CD4-positive, alpha-beta T cell (primary cell): ENCODE results near the gene SLFN14. TPM values are rescaled to one million over a fixed set of nuclear protein-coding genes. Genes with fewer than 3 reads are reported as not detected.
A peak's percentile ranks its signal among the peaks of the same experiment; 100 is the strongest.

Experiments used
- ATAC-seq: fragments of 200-7000 bp; cut with Tn5 transposase; one replicate; pipeline ENCODE4 v1.10.0; 2022; ENCODE audit warnings: mild to moderate bottlenecking; ENCODE audit not compliant: poor library complexity
- CTCF ChIA-PET: fragments of 350-600 bp; sonication (Branson Sonifier 250); formaldehyde crosslinking; loops from one replicate; lab custom pipeline; 2021; ENCODE audit warnings: antibody characterized with exemption, inconsistent platforms; lab: Charles Lee
- POLR2A ChIA-PET: fragments of 350-600 bp; sonication (Branson Sonifier 250); formaldehyde crosslinking; loops from one replicate; lab custom pipeline; 2021; ENCODE audit warnings: antibody characterized with exemption, inconsistent platforms; lab: Charles Lee
- DNase-seq, 14 experiments: peaks; one replicate each; pipeline ENCODE4 v3.0.0-alpha.2; 2013 to 2020; ENCODE audit warnings: mixed read lengths in 2 of 14
- H3K27ac ChIP-seq, 2 donors: one replicate each; pipeline versions ENCODE4 v1.5.1 to v1.7.0; 2013; ENCODE audit warnings: low read length in 2 of 2, low read depth in 1 of 2, mild to moderate bottlenecking in 1 of 2
- H3K27me3 ChIP-seq, 2 experiments: 1 replicate in 1 of 2; 2 replicates in 1 of 2; pipeline versions ENCODE4 v1.6.1 to v1.7.0; 2013; ENCODE audit warnings: low read length in 2 of 2, control low read depth in 1 of 2, mild to moderate bottlenecking in 1 of 2, moderate library complexity in 1 of 2; ENCODE audit not compliant: insufficient read depth in 2 of 2, control insufficient read depth in 1 of 2
- H3K36me3 ChIP-seq: one replicate; pipeline ENCODE4 v1.6.1; 2013; ENCODE audit warnings: low read length, control low read depth; ENCODE audit not compliant: insufficient read depth
- H3K4me1 ChIP-seq: one replicate; pipeline ENCODE4 v1.6.1; 2013; ENCODE audit warnings: low read length, control low read depth; ENCODE audit not compliant: insufficient read depth
- H3K4me3 ChIP-seq: one replicate; pipeline ENCODE4 v1.5.1; 2013; ENCODE audit warnings: mild to moderate bottlenecking, low read length, moderate library complexity
- H3K9me3 ChIP-seq, 2 experiments: 1 replicate in 1 of 2; 2 replicates in 1 of 2; pipeline versions ENCODE4 v1.6.1 to v1.7.0; 2013; ENCODE audit warnings: low read length in 2 of 2, mild to moderate bottlenecking in 2 of 2, control low read depth in 1 of 2, moderate library complexity in 1 of 2; ENCODE audit not compliant: control insufficient read depth in 1 of 2, insufficient read depth in 1 of 2
- H3K27ac Mint-ChIP-seq: one replicate; pipeline ENCODE4 v1.8.0; 2020; ENCODE audit warnings: mixed read lengths
- H3K27me3 Mint-ChIP-seq: one replicate; pipeline ENCODE4 v1.8.0; 2021; ENCODE audit warnings: mixed read lengths
- H3K36me3 Mint-ChIP-seq: one replicate; pipeline ENCODE4 v1.8.0; 2021; ENCODE audit warnings: low read depth, mixed read lengths
- H3K4me1 Mint-ChIP-seq: one replicate; pipeline ENCODE4 v1.8.0; 2021; ENCODE audit warnings: low read depth, mixed read lengths
- H3K4me3 Mint-ChIP-seq: one replicate; pipeline ENCODE4 v1.8.0; 2020; ENCODE audit warnings: mild to moderate bottlenecking, mixed read lengths
- H3K9me3 Mint-ChIP-seq: one replicate; pipeline ENCODE4 v1.8.0; 2020; ENCODE audit warnings: mixed read lengths
- CTCF ChIP-seq: fragments of 200-600 bp; IDR thresholded peaks from one replicate; pipeline ENCODE4 v1.8.0; 2022; ENCODE audit warnings: antibody characterized with exemption, mild to moderate bottlenecking
- intact Hi-C, 2 experiments: fragments of 100-400 bp; cut with DNase I in 1 of 2; cut with micrococcal nuclease in 1 of 2; formaldehyde crosslinking; loops; one replicate each; pipeline versions ENCODE4 v1.15.1 to v1.9.0; 2023 to 2025; cut with DNase I, micrococcal nuclease
- total RNA-seq, 174 experiments: library from RNA in 2 of 174; stranded (reverse) in 2 of 174; gene quantifications; one replicate each; pipeline ENCODE4 v1.2.3 and lab custom pipeline; 2021 to 2026

SLFN14 gene
- total RNA-seq, 2 experiments from 2014 or later: not detected

- H3K9me3 Mint-ChIP-seq: no peaks in the 10 kb centered on the region
- CTCF ChIA-PET: no interaction called here
Observed at GRCh38 chr17:35515027-35515426, 45.6 kb downstream of the SLFN14 start.

DNA sequence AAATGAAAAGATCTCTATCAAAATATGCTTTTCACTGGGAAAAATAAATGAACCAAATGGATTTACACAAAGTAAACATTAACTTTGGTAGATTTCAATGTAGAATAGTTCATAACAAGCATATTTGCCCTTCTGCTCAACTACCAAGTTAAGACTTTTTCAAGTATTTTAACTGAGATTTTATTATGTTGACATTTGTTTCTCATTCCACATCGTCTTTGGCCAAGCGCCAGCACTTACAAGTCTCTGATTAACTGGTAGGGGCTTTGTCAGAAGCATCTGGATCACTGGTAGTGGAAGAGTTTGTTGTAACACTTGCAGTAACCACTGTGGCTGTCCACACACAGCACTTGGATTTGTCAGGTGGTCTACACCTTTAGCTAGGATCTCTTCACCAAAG lies 46.1 kb downstream of the SLFN14 start:
- CTCF ChIA-PET: no interaction called here
- Histone ChIP-seq H3K4me1 (peaks cover 19% of the 10 kb centered on the region), H3K36me3 (peaks cover 44% of the 10 kb centered on the region), H3K27me3 (no peaks in the 10 kb centered on the region), H3K27ac (no peak overlapping the region), H3K9me3 (no peaks in the 10 kb centered on the region), H3K4me3 (no peak overlapping the region)
- intact Hi-C loops: no loop called here
- ATAC-seq (no peak), DNase-seq (no peak)
- H3K4me3 Mint-ChIP-seq: no peak overlapping the region
- POLR2A ChIA-PET: no interaction called here
- peak overlapping the region; percentile 49 for H3K27ac Mint-ChIP-seq
- no peak for TF ChIP-seq CTCF
- no peaks in the 10 kb centered on the region for H3K27me3 Mint-ChIP-seq
- H3K9me3 Mint-ChIP-seq: no peaks in the 10 kb centered on the region
- peaks cover 59% of the 10 kb centered on the region for H3K4me1 Mint-ChIP-seq
- peaks cover 92% of the 10 kb centered on the region for H3K36me3 Mint-ChIP-seq

More at GRCh38 chr17:35515027-35515426, 45.6 kb downstream of the SLFN14 start:
- no peaks in the 10 kb centered on the region for H3K27me3 ChIP-seq
- peaks cover 24% of the 10 kb centered on the region for H3K4me1 ChIP-seq
- no peak overlapping the region for H3K27ac ChIP-seq
- Mint-ChIP-seq H3K36me3 (peaks cover 92% of the 10 kb centered on the region), H3K4me3 (no peak overlapping the region), H3K27ac (peak overlapping the region; percentile 49), H3K27me3 (no peaks in the 10 kb centered on the region), H3K4me1 (peaks cover 64% of the 10 kb centered on the region)
- no peak for DNase-seq
- TF ChIP-seq CTCF: no peak
- peaks cover 40% of the 10 kb centered on the region for H3K36me3 ChIP-seq
- no peak overlapping the region for H3K4me3 ChIP-seq
- no peaks in the 10 kb centered on the region for H3K9me3 ChIP-seq
- POLR2A ChIA-PET: no interaction called here
- ATAC-seq: no peak
- intact Hi-C loops: no loop called here

Other genes with a start within 250 kb of the SLFN14 start
- gene SLFN11, start 187.2 kb downstream of the SLFN14 start, total RNA-seq: 10 to 100 TPM; 16.5 to 18.5 TPM
- gene SLFN12, start 128.3 kb downstream of the SLFN14 start, total RNA-seq: 1 to 10 TPM; 1.3 to 2.4 TPM
- gene SLFN13, start 112.1 kb downstream of the SLFN14 start, total RNA-seq: 1 to 10 TPM; 9.5 to 9.7 TPM
- gene SLFN12L, start 23.1 kb downstream of the SLFN14 start, total RNA-seq: 10 to 100 TPM; 23.4 to 24.3 TPM
- gene PEX12, start 17.8 kb upstream of the SLFN14 start, total RNA-seq: 1 to 10 TPM; 3.0 to 3.2 TPM
- 10 to 100 TPM; 67.0 to 69.2 TPM for gene AP2B1, start 26.5 kb upstream of the SLFN14 start, total RNA-seq
- gene RASL10B, start 170.8 kb upstream of the SLFN14 start, total RNA-seq: under 1 TPM; 0.22 to 0.47 TPM
- gene GAS2L2, start 192.4 kb upstream of the SLFN14 start, total RNA-seq: under 1 TPM; 0.19 to 0.22 TPM
- gene C17orf50, start 200.1 kb upstream of the SLFN14 start, total RNA-seq: not detected
- gene MMP28, start 234.8 kb upstream of the SLFN14 start, total RNA-seq: 1 to 10 TPM; 6.7 to 9.9 TPM
- gene TAF15, start 248.7 kb upstream of the SLFN14 start, total RNA-seq: 100 to 1,000 TPM; 114 to 119 TPM